HepG2 (cell line): Measurements from ENCODE around the gene IBA57. TPM values are rescaled to one million over a fixed set of nuclear protein-coding genes. Genes with fewer than 3 reads are reported as not detected.

ENCODE experiments used
- AKAP8 ChIP-seq: sonication (generic); formaldehyde crosslinking; IDR thresholded peaks from 2 replicates; pipeline ENCODE4 v1.5.1; 2020; ENCODE audit warnings: mild to moderate bottlenecking, missing genetic modification reagents
- CREB1 ChIP-seq, 2 experiments: fragments of 450-650 bp in 1 of 2; IDR thresholded peaks; 2 replicates each; pipeline ENCODE4 v1.6.1; 2016 to 2017; ENCODE audit warnings: control low read depth in 1 of 2, mild to moderate bottlenecking in 1 of 2, missing compliant biosample characterization in 1 of 2, missing genetic modification characterization in 1 of 2
- FOSL2 ChIP-seq: sonication (generic); formaldehyde crosslinking; IDR thresholded peaks from 2 replicates; pipeline ENCODE4 v1.4.0; 2020; ENCODE audit warnings: missing genetic modification reagents
- FOXK2 ChIP-seq: fragments of 450-650 bp; IDR thresholded peaks from 2 replicates; pipeline ENCODE4 v1.6.1; 2016
- FOXM1 ChIP-seq: sonication (generic); formaldehyde crosslinking; IDR thresholded peaks from 2 replicates; pipeline ENCODE4 v1.5.0; 2020; ENCODE audit warnings: missing genetic modification reagents
- FOXO1 ChIP-seq: sonication (generic); formaldehyde crosslinking; IDR thresholded peaks from 2 replicates; pipeline ENCODE4 v1.4.0; 2020; ENCODE audit warnings: missing genetic modification reagents
- GATAD2A ChIP-seq: IDR thresholded peaks from 2 replicates; pipeline ENCODE4 v1.6.1; 2016
- HIVEP1 ChIP-seq: sonication (generic); formaldehyde crosslinking; IDR thresholded peaks from 2 replicates; pipeline ENCODE4 v1.4.0; 2020; ENCODE audit warnings: mild to moderate bottlenecking, missing genetic modification reagents
- JUN ChIP-seq: sonication (generic); formaldehyde crosslinking; IDR thresholded peaks from 2 replicates; pipeline ENCODE4 v1.4.0; 2020; ENCODE audit warnings: mild to moderate bottlenecking, missing genetic modification reagents
- KMT2A ChIP-seq: sonication (generic); formaldehyde crosslinking; IDR thresholded peaks from 2 replicates; pipeline ENCODE4 v1.4.0; 2020; ENCODE audit warnings: missing genetic modification reagents
- MAZ ChIP-seq, 2 experiments: sonication (generic) in 1 of 2; formaldehyde crosslinking in 1 of 2; IDR thresholded peaks; 2 replicates each; pipeline versions ENCODE4 v1.5.0 to v1.6.1; 2012 to 2020; ENCODE audit warnings: low read depth in 2 of 2, mild to moderate bottlenecking in 2 of 2, borderline replicate concordance in 1 of 2, improper control_type of control experiment in 1 of 2, low read length in 1 of 2, missing genetic modification reagents in 1 of 2, moderate library complexity in 1 of 2
- MXD3 ChIP-seq: IDR thresholded peaks from 2 replicates; pipeline ENCODE4 v1.6.1; 2016; ENCODE audit warnings: mild to moderate bottlenecking, missing biosample characterization, missing genetic modification reagents
- NONO ChIP-seq, 2 experiments: fragments of 450-650 bp in 1 of 2; sonication (generic) in 1 of 2; formaldehyde crosslinking in 1 of 2; IDR thresholded peaks in 1 of 2; conservative IDR thresholded peaks in 1 of 2; 2 replicates each; pipeline versions ENCODE4 v1.6.1 to v1.8.0; 2017 to 2022; ENCODE audit warnings: mild to moderate bottlenecking in 1 of 2, missing genetic modification reagents in 1 of 2, moderate library complexity in 1 of 2
- RBM39 ChIP-seq: fragments of 200-400 bp; formaldehyde crosslinking; IDR thresholded peaks from one replicate; pipeline ENCODE4 v1.6.1; 2018; ENCODE audit warnings: antibody characterized with exemption, mild to moderate bottlenecking, low read depth, low read length; ENCODE audit not compliant: poor library complexity, severe bottlenecking
- TCF7 ChIP-seq: sonication (generic); IDR thresholded peaks from 2 replicates; pipeline ENCODE4 v1.6.1; 2016; ENCODE audit warnings: antibody characterized with exemption, low read depth
- TFDP2 ChIP-seq: sonication (generic); formaldehyde crosslinking; IDR thresholded peaks from 2 replicates; pipeline ENCODE4 v1.4.0; 2020; ENCODE audit warnings: missing genetic modification reagents
- ZFP36 ChIP-seq: fragments of 150-350 bp; IDR thresholded peaks from 2 replicates; pipeline ENCODE4 v1.6.1; 2018; ENCODE audit warnings: borderline replicate concordance, low read length, low read depth; ENCODE audit not compliant: partially characterized antibody
- ZFP36L1 ChIP-seq: sonication (generic); formaldehyde crosslinking; IDR thresholded peaks from 2 replicates; pipeline ENCODE4 v1.8.0; 2022; ENCODE audit warnings: mild to moderate bottlenecking, missing genetic modification reagents, moderate library complexity
- ZMYM3 ChIP-seq: sonication (generic); formaldehyde crosslinking; IDR thresholded peaks from 2 replicates; pipeline ENCODE4 v1.5.1; 2020; ENCODE audit warnings: mild to moderate bottlenecking, missing genetic modification reagents
- ZNF350 ChIP-seq: sonication (generic); formaldehyde crosslinking; IDR thresholded peaks from 2 replicates; pipeline ENCODE4 v1.4.0; 2020; ENCODE audit warnings: mild to moderate bottlenecking, low read depth, missing genetic modification reagents, borderline replicate concordance
- ZNF891 ChIP-seq: sonication (generic); formaldehyde crosslinking; IDR thresholded peaks from 2 replicates; pipeline ENCODE4 v1.5.0; 2020; ENCODE audit warnings: mild to moderate bottlenecking, missing genetic modification reagents
- ZSCAN29 ChIP-seq: sonication (generic); formaldehyde crosslinking; conservative IDR thresholded peaks from 2 replicates; pipeline ENCODE4 v1.4.0; 2020; ENCODE audit warnings: mild to moderate bottlenecking, missing genetic modification reagents
- polyA plus RNA-seq, 8 experiments: library from polyadenylated mRNA; depleted of rRNA in 3 of 8; stranded (reverse) in 7 of 8; unstranded in 1 of 8; fragments of >200 nt; fragmentation: Illumina TruSeq in 4 of 8; extraction: Trizol in 4 of 8; gene quantifications; 2 replicates each; pipeline versions ENCODE4 v1.2.1 to v1.2.3, GENCODE V29; 2011 to 2016; ENCODE audit warnings: low read depth in 4 of 8, missing spikeins in 1 of 8, mixed read lengths in 1 of 8; ENCODE audit not compliant: insufficient read depth in 1 of 8
- total RNA-seq, 5 experiments: library from RNA; depleted of rRNA; stranded (reverse); fragments of >200 nt; fragmentation: Illumina TruSeq; extraction: Trizol; gene quantifications; 2 replicates each; pipeline ENCODE4 v1.2.3, GENCODE V29; 2016; ENCODE audit warnings: low read depth in 1 of 5
- TF ChIP-seq, protein P1 (sequence below): sonication (generic); formaldehyde crosslinking; IDR thresholded peaks from 2 replicates; pipeline ENCODE4 v1.5.1; 2020; ENCODE audit warnings: mild to moderate bottlenecking, missing genetic modification reagents, moderate library complexity

IBA57 gene
- total and polyA plus RNA-seq, 2 of the 13 experiments (the other 11 are each of a cell fraction or from before 2014, with no cell fraction given): 2.3 to 10.2 TPM

DNA sequence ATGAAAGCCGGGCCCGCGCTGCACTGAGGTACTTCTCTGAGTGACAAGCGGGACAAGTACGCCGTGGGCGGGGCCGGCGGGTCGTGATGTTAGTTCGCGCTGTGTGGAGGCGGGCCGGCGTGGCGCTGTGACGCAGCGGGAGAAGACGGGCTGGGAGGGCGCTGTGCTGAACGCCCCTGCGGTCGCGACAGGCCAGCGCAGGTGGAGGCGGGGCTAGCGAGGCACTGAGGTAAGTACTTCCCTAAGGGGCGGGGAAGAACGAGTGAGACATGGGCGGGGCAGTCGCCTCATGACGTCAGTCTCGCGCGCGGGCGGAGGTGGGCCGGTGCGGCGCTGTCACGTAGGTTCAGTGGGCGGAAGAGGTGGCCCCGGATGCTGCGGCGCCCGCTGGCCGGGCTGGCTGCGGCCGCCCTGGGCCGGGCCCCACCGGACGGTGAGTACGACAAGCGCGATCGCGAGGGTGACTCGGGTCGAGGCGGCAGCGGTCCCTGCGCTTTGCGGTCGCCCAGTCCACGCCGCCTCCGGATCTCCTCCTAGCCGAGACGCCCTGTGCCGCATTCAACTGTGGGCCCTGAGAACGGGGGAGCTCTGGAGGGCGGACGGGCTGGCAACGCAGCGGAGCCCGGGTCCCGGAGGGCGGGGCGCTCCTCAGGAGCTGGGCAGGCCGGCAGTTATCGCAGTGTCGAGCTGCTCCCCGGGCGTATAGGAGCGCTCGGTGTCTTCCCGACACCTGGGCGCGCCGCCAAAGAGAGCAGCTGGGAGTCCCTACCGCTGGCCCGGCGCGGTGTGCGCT lies 25.5 kb upstream of the IBA57 start, which contains the start of gene GUK1 (continued):
- TF ChIP-seq FOXM1 (CRISPR knock-in tag) (no peak), ZFP36L1 (CRISPR knock-in tag) (peak; percentile 82; the same call in 1 of the 2 replicates), ZSCAN29 (peak; percentile 63; the same call in 1 of the 2 replicates), TCF7 (no peak), KMT2A (peak; percentile 49; the same call in 1 of the 2 replicates), ZMYM3 (0 out of 2 replicates have a peak, but pooled peaks have one; percentile 19), CREB1 (IDR thresholded peaks at IDR 0.05) (peak; percentile 99), CREB1 (CRISPR knock-in tag; IDR thresholded peaks at IDR 0.05) (peak; percentile 95), NONO (IDR thresholded peaks at IDR 0.05) (no peak), NONO (CRISPR knock-in tag; conservative IDR thresholded peaks at IDR 0.05) (peak; percentile 53; the same call in 1 of the 2 replicates), AKAP8 (peak; percentile 76; the same call in 1 of the 2 replicates), ZNF891 (CRISPR knock-in tag) (0 out of 2 replicates have a peak, but pooled peaks have one; percentile 13), MAZ (IDR thresholded peaks at IDR 0.05; ENCODE audit: borderline replicate concordance, low read depth, low read length) (peak; percentile 82), MAZ (CRISPR knock-in tag; IDR thresholded peaks at IDR 0.05; ENCODE audit: low read depth) (peak; percentile 97), ZNF350 (CRISPR knock-in tag) (peak; percentile 49; the same call in 1 of the 2 replicates), GATAD2A (CRISPR knock-in tag) (peak; percentile 70), ZFP36 (no peak), JUN (CRISPR knock-in tag) (peak; percentile 18; the same call in 1 of the 2 replicates), HIVEP1 (CRISPR knock-in tag) (peak; percentile 11; the same call in 1 of the 2 replicates), RBM39 (peak; percentile 27), FOXK2 (no peak), MXD3 (CRISPR knock-in tag) (peak; percentile 41; the same call in 1 of the 2 replicates), TFDP2 (CRISPR knock-in tag) (peak; percentile 82; the same call in 1 of the 2 replicates), FOSL2 (peak; percentile 54), FOXO1 (peak; percentile 45; the same call in 1 of the 2 replicates)
- TF ChIP-seq, protein P1, sequence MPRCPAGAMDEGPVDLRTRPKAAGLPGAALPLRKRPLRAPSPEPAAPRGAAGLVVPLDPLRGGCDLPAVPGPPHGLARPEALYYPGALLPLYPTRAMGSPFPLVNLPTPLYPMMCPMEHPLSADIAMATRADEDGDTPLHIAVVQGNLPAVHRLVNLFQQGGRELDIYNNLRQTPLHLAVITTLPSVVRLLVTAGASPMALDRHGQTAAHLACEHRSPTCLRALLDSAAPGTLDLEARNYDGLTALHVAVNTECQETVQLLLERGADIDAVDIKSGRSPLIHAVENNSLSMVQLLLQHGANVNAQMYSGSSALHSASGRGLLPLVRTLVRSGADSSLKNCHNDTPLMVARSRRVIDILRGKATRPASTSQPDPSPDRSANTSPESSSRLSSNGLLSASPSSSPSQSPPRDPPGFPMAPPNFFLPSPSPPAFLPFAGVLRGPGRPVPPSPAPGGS (CRISPR knock-in tag): peak; percentile 19; the same call in 1 of the 2 replicates
